ENCODE results near the gene FRMPD4.

FRMPD4 gene

GRCh38 chrX:12228862-12229261 lies 90.6 kb downstream of the FRMPD4 start:
- Histone ChIP-seq H3K4me1 (ENCODE audit: insufficient read depth, low read length, severe bottlenecking) (no peaks in the 10 kb centered on the region), H3K27ac (ENCODE audit: low read depth, low read length, poor library complexity, severe bottlenecking) (no peak overlapping the region), H3K9ac (ENCODE audit: low read length) (no peak overlapping the region), H3F3A (ENCODE audit: insufficient read depth, low read length) (no peaks in the 10 kb centered on the region), H2AFZ (ENCODE audit: low read length) (no peak overlapping the region), H3K79me2 (ENCODE audit: insufficient read depth, low read length) (no peaks in the 10 kb centered on the region), H3K4me3 (ENCODE audit: low read depth, low read length, poor library complexity, severe bottlenecking) (no peak overlapping the region), H3K9me3 (ENCODE audit: low read length) (no peaks in the 10 kb centered on the region), H3K4me2 (ENCODE audit: low read length) (no peak overlapping the region), H3K9me2 (ENCODE audit: low read depth, low read length) (no peaks in the 10 kb centered on the region), H3K27me3 (ENCODE audit: insufficient read depth, low read length) (no peaks in the 10 kb centered on the region), H4K20me1 (ENCODE audit: insufficient read depth, low read length) (no peaks in the 10 kb centered on the region), H3K36me3 (ENCODE audit: insufficient read depth, low read length) (no peaks in the 10 kb centered on the region)
- TF ChIP-seq EZH2 (IDR thresholded peaks at IDR 0.05; ENCODE audit: borderline replicate concordance, low read length) (no peak), CTCF (IDR thresholded peaks at IDR 0.05; ENCODE audit: low read length) (no peak)

DNA sequence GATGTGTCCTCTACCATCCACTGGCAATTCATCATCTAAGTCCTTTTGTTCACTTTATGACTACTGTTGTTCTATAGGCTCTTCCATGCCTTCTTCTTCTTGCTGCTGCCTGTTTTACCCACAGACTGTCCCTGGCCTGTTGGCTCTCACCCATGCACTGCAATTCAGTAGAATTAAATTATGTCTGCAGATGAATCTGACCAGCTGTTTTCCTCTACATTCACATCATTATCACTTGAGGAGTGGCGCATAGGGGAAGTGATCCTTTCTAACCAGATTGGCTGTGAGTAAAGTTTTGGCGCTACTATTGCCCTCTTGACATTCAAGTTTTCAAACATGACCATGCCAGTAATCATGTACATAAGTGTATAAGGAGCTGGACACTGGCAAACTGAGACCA lies 91.7 kb downstream of the FRMPD4 start:
- Histone ChIP-seq H3K9ac (ENCODE audit: low read length) (no peak overlapping the region), H3K4me3 (ENCODE audit: low read depth, low read length, poor library complexity, severe bottlenecking) (no peak overlapping the region), H3K4me2 (ENCODE audit: low read length) (no peak overlapping the region), H3F3A (ENCODE audit: insufficient read depth, low read length) (no peaks in the 10 kb centered on the region), H3K36me3 (ENCODE audit: insufficient read depth, low read length) (no peaks in the 10 kb centered on the region), H3K4me1 (ENCODE audit: insufficient read depth, low read length, severe bottlenecking) (no peaks in the 10 kb centered on the region), H3K79me2 (ENCODE audit: insufficient read depth, low read length) (no peaks in the 10 kb centered on the region), H3K9me3 (ENCODE audit: low read length) (no peaks in the 10 kb centered on the region), H3K27ac (ENCODE audit: low read depth, low read length, poor library complexity, severe bottlenecking) (no peak overlapping the region), H2AFZ (ENCODE audit: low read length) (no peak overlapping the region), H3K9me2 (ENCODE audit: low read depth, low read length) (no peaks in the 10 kb centered on the region), H3K27me3 (ENCODE audit: insufficient read depth, low read length) (no peaks in the 10 kb centered on the region), H4K20me1 (ENCODE audit: insufficient read depth, low read length) (no peaks in the 10 kb centered on the region)
- no peak for TF ChIP-seq CTCF (IDR thresholded peaks at IDR 0.05; ENCODE audit: low read length)
- TF ChIP-seq EZH2 (IDR thresholded peaks at IDR 0.05; ENCODE audit: borderline replicate concordance, low read length): no peak

GRCh38 chrX:12234534-12235329 lies 96.5 kb downstream of the FRMPD4 start:
- Histone ChIP-seq H3K4me3 (ENCODE audit: low read depth, low read length, poor library complexity, severe bottlenecking) (no peak overlapping the region), H3K27ac (ENCODE audit: low read depth, low read length, poor library complexity, severe bottlenecking) (no peak overlapping the region), H3K4me2 (ENCODE audit: low read length) (no peak overlapping the region), H3K9ac (ENCODE audit: low read length) (no peak overlapping the region), H3K9me3 (ENCODE audit: low read length) (no peaks in the 10 kb centered on the region), H3K79me2 (ENCODE audit: insufficient read depth, low read length) (no peaks in the 10 kb centered on the region), H2AFZ (ENCODE audit: low read length) (no peak overlapping the region), H3K27me3 (ENCODE audit: insufficient read depth, low read length) (no peaks in the 10 kb centered on the region), H3K36me3 (ENCODE audit: insufficient read depth, low read length) (no peaks in the 10 kb centered on the region), H3F3A (ENCODE audit: insufficient read depth, low read length) (no peaks in the 10 kb centered on the region), H3K9me2 (ENCODE audit: low read depth, low read length) (no peaks in the 10 kb centered on the region), H3K4me1 (ENCODE audit: insufficient read depth, low read length, severe bottlenecking) (no peaks in the 10 kb centered on the region), H4K20me1 (ENCODE audit: insufficient read depth, low read length) (no peaks in the 10 kb centered on the region)
- TF ChIP-seq EZH2 (IDR thresholded peaks at IDR 0.05; ENCODE audit: borderline replicate concordance, low read length) (no peak), CTCF (IDR thresholded peaks at IDR 0.05; ENCODE audit: low read length) (no peak)
